ENCODE measurements around the gene CRYBG3.

DNA sequence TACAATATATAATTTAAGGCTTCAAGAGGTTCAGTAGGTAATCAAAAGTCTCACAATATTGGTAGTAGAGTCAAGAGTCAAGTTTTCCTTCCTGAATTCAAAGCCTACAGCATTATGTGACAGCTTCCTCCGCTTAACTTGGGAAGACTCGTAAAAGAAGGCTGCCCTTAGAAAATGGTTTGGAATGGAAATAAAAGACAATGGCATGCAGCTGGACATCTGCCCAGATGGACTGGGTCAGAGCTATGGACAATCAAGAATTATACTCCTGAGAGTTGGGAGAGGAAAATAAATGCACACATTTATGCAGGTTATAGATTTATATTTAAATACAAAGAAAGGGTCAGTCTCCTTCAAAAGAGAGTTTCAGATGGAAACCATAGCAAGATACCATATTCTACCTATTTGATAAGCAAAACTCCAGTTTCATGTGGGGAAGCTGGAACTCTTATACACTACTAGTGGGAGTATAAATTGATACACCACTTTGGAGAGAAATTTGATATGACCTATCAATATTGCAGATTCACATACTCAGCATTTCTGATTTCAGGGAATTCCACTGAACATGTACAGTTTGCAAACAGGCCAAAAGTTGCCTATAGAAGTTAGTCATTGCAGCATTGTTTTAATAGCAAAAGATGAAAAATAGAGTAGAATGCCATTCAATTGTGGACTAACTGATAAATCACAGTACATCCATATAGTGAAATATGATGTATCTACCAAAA, 6.1 kb downstream of the CRYBG3 start:
- TF ChIP-seq, protein P1, sequence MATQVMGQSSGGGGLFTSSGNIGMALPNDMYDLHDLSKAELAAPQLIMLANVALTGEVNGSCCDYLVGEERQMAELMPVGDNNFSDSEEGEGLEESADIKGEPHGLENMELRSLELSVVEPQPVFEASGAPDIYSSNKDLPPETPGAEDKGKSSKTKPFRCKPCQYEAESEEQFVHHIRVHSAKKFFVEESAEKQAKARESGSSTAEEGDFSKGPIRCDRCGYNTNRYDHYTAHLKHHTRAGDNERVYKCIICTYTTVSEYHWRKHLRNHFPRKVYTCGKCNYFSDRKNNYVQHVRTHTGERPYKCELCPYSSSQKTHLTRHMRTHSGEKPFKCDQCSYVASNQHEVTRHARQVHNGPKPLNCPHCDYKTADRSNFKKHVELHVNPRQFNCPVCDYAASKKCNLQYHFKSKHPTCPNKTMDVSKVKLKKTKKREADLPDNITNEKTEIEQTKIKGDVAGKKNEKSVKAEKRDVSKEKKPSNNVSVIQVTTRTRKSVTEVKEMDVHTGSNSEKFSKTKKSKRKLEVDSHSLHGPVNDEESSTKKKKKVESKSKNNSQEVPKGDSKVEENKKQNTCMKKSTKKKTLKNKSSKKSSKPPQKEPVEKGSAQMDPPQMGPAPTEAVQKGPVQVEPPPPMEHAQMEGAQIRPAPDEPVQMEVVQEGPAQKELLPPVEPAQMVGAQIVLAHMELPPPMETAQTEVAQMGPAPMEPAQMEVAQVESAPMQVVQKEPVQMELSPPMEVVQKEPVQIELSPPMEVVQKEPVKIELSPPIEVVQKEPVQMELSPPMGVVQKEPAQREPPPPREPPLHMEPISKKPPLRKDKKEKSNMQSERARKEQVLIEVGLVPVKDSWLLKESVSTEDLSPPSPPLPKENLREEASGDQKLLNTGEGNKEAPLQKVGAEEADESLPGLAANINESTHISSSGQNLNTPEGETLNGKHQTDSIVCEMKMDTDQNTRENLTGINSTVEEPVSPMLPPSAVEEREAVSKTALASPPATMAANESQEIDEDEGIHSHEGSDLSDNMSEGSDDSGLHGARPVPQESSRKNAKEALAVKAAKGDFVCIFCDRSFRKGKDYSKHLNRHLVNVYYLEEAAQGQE (IDR thresholded peaks at IDR 0.05), result no peak
- TF ChIP-seq, protein P2, sequence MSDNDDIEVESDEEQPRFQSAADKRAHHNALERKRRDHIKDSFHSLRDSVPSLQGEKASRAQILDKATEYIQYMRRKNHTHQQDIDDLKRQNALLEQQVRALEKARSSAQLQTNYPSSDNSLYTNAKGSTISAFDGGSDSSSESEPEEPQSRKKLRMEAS (IDR thresholded peaks at IDR 0.05), result no peak
- TF ChIP-seq, protein P3, sequence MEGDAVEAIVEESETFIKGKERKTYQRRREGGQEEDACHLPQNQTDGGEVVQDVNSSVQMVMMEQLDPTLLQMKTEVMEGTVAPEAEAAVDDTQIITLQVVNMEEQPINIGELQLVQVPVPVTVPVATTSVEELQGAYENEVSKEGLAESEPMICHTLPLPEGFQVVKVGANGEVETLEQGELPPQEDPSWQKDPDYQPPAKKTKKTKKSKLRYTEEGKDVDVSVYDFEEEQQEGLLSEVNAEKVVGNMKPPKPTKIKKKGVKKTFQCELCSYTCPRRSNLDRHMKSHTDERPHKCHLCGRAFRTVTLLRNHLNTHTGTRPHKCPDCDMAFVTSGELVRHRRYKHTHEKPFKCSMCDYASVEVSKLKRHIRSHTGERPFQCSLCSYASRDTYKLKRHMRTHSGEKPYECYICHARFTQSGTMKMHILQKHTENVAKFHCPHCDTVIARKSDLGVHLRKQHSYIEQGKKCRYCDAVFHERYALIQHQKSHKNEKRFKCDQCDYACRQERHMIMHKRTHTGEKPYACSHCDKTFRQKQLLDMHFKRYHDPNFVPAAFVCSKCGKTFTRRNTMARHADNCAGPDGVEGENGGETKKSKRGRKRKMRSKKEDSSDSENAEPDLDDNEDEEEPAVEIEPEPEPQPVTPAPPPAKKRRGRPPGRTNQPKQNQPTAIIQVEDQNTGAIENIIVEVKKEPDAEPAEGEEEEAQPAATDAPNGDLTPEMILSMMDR (IDR thresholded peaks at IDR 0.05; ENCODE audit: low read depth, low read length, missing input control), result no peak
- no peak for TF ChIP-seq FOXA1 (IDR thresholded peaks at IDR 0.05)
- no peak for TF ChIP-seq TAF1 (conservative IDR thresholded peaks at IDR 0.05)
- no peak for TF ChIP-seq SP1 (IDR thresholded peaks at IDR 0.05)
- no peak for TF ChIP-seq HNF4A (conservative IDR thresholded peaks at IDR 0.05)
- TF ChIP-seq, protein P4, sequence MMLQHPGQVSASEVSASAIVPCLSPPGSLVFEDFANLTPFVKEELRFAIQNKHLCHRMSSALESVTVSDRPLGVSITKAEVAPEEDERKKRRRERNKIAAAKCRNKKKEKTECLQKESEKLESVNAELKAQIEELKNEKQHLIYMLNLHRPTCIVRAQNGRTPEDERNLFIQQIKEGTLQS (IDR thresholded peaks at IDR 0.05), result no peak
- no peak for TF ChIP-seq GABPA (IDR thresholded peaks at IDR 0.05 in 1 of 2, conservative IDR thresholded peaks at IDR 0.05 in 1 of 2)
- TF ChIP-seq JUND (IDR thresholded peaks at IDR 0.05), result no peak
- no peak for TF ChIP-seq YY1 (IDR thresholded peaks at IDR 0.05)
- no peak for TF ChIP-seq RXRA (IDR thresholded peaks at IDR 0.05)
- TF ChIP-seq, protein P5, sequence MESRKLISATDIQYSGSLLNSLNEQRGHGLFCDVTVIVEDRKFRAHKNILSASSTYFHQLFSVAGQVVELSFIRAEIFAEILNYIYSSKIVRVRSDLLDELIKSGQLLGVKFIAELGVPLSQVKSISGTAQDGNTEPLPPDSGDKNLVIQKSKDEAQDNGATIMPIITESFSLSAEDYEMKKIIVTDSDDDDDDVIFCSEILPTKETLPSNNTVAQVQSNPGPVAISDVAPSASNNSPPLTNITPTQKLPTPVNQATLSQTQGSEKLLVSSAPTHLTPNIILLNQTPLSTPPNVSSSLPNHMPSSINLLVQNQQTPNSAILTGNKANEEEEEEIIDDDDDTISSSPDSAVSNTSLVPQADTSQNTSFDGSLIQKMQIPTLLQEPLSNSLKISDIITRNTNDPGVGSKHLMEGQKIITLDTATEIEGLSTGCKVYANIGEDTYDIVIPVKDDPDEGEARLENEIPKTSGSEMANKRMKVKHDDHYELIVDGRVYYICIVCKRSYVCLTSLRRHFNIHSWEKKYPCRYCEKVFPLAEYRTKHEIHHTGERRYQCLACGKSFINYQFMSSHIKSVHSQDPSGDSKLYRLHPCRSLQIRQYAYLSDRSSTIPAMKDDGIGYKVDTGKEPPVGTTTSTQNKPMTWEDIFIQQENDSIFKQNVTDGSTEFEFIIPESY (IDR thresholded peaks at IDR 0.05), result no peak
- no peak for TF ChIP-seq RAD21 (IDR thresholded peaks at IDR 0.05)
